Activated CD8-positive, alpha-beta memory T cell treated with anti-CD3 and anti-CD28 coated beads, Interleukin-2, amount 50 U/mL, for 48 hours (primary cell): Measurements from ENCODE around the gene PRELP.

Source experiments
- DNase-seq: peaks from one replicate; pipeline ENCODE4 v3.0.0-alpha.2; 2020

The PRELP gene

GRCh38 chr1:203527013-203527412 lies 51.4 kb downstream of the PRELP start:
- no peak for DNase-seq

GRCh38 chr1:203528063-203528462 lies 52.5 kb downstream of the PRELP start:
- DNase-seq = no peak

GRCh38 chr1:203528976-203529835 lies 53.6 kb downstream of the PRELP start:
- DNase-seq = no peak

GRCh38 chr1:203531063-203531462 lies 55.5 kb downstream of the PRELP start:
- DNase-seq = no peak

- no peak for DNase-seq
Observed at GRCh38 chr1:203534012-203534411, 58.4 kb downstream of the PRELP start.

- DNase-seq = no peak
Observed at GRCh38 chr1:203534526-203534925, 58.9 kb downstream of the PRELP start.

- DNase-seq = no peak
Observed at GRCh38 chr1:203536575-203536974, 61.0 kb downstream of the PRELP start.

GRCh38 chr1:203536980-203537455 lies 61.4 kb downstream of the PRELP start:
- DNase-seq = no peak

GRCh38 chr1:203537806-203538464 lies 62.3 kb downstream of the PRELP start:
- no peak for DNase-seq

GRCh38 chr1:203538726-203539125 lies 63.1 kb downstream of the PRELP start:
- no peak for DNase-seq

GRCh38 chr1:203539831-203540546 lies 64.4 kb downstream of the PRELP start:
- no peak for DNase-seq
